Lower leg skin (tissue), 4 donors: Measurements from ENCODE around the gene GSTA1. TPM values are rescaled to one million over a fixed set of nuclear protein-coding genes. Genes with fewer than 3 reads are reported as not detected.
A peak's percentile ranks its signal among the peaks of the same experiment; 100 is the strongest.
"Not testable (repeated sequence)": the region's sequence is repeated elsewhere in the genome, so short reads cannot be mapped to it uniquely, and the experiment has no call there.

Experiments
- DNase-seq, 2 donors: peaks; one replicate each; pipeline ENCODE4 v3.0.0-alpha.2; 2019; ENCODE audit warnings: low spot score in 2 of 2
- H3K4me3 ChIP-seq: fragments of 200-600 bp; sonication (generic); 2 replicates; pipeline ENCODE4 v1.5.1; 2017; ENCODE audit warnings: mild to moderate bottlenecking, low read depth; ENCODE audit not compliant: poor library complexity, severe bottlenecking
- CTCF ChIP-seq, 3 donors: fragments of 450-650 bp; IDR thresholded peaks; one replicate each; pipeline ENCODE4 v1.5.1; 2016; ENCODE audit warnings: antibody characterized with exemption in 3 of 3, mild to moderate bottlenecking in 3 of 3, moderate library complexity in 2 of 3
- POLR2A ChIP-seq, 2 donors: fragments of 450-650 bp; IDR thresholded peaks; one replicate each; pipeline ENCODE4 v1.6.1; 2016 to 2017; ENCODE audit warnings: antibody characterized with exemption in 2 of 2, mild to moderate bottlenecking in 1 of 2, moderate library complexity in 1 of 2
- WGBS, 2 donors: methylation state at CpG; one replicate each; pipeline ENCODE4 v1.1.5; 2018; 5-methylcytosine and 5-hydroxymethylcytosine counted together
- intact Hi-C: fragments of 100-400 bp; cut with DNase I; formaldehyde crosslinking; loops from one replicate; pipeline ENCODE4 v1.15.0; 2023; ENCODE audit warnings: low total_unique reads
- total RNA-seq, 4 donors: library from RNA; depleted of rRNA; stranded (reverse); fragments of >200 nt; gene quantifications; one replicate each; pipeline ENCODE4 v1.1.0, GENCODE V29; 2016

GSTA1 gene
- total RNA-seq, 4 donors from 2014 or later: 1.4 to 2.8 TPM; not detected in 2

- TF ChIP-seq POLR2A (IDR thresholded peaks at IDR 0.05): no peak
- no peak overlapping the region for H3K4me3 ChIP-seq
- 44 to 88% methylated on average over 1 of the region's 1 CpG for WGBS, 2 donors
- intact Hi-C loops: no loop called here
- no peak for DNase-seq
Observed at GRCh38 chr6:52821842-52822241, 18.2 kb upstream of the GSTA1 start.

- WGBS, 2 donors: 56 to 81% methylated on average over 2 of the region's 2 CpGs
- TF ChIP-seq POLR2A (IDR thresholded peaks at IDR 0.05): no peak
- TF ChIP-seq CTCF (IDR thresholded peaks at IDR 0.05): no peak
- intact Hi-C loops: no loop called here
- H3K4me3 ChIP-seq: no peak overlapping the region
- no peak for DNase-seq
Observed at GRCh38 chr6:52820198-52820597, 16.6 kb upstream of the GSTA1 start.

GRCh38 chr6:52815167-52816092, 11.8 kb upstream of the GSTA1 start:
- 38 to 39% methylated on average over 13 to 15 of the region's 15 CpGs for WGBS, 2 donors
- peak in 1 of 2 donors; percentile 19 for DNase-seq
- intact Hi-C loops: no loop called here
- TF ChIP-seq POLR2A (IDR thresholded peaks at IDR 0.05) (no peak), CTCF (IDR thresholded peaks at IDR 0.05) (no peak)
- no peak overlapping the region for H3K4me3 ChIP-seq

- H3K4me3 ChIP-seq, intact Hi-C loops, DNase-seq: not testable (repeated sequence)
- 61 to 78% methylated on average over 3 of the region's 3 CpGs for WGBS, 2 donors
Observed at GRCh38 chr6:52814545-52814944, 10.9 kb upstream of the GSTA1 start.

GRCh38 chr6:52809777-52810176, 6.2 kb upstream of the GSTA1 start:
- DNase-seq, H3K4me3 ChIP-seq, intact Hi-C loops: not testable (repeated sequence)
- 80 to 83% methylated on average over 4 of the region's 4 CpGs for WGBS, 2 donors

- DNase-seq: no peak
- TF ChIP-seq POLR2A (IDR thresholded peaks at IDR 0.05) (no peak), CTCF (IDR thresholded peaks at IDR 0.05) (no peak)
- WGBS, 2 donors: 91 to 93% methylated on average over 5 of the region's 5 CpGs
- H3K4me3 ChIP-seq: no peak overlapping the region
- intact Hi-C loops: no loop called here
Observed at GRCh38 chr6:52808660-52809059, 5.0 kb upstream of the GSTA1 start.

- intact Hi-C loops: no loop called here
- DNase-seq: no peak
- TF ChIP-seq POLR2A (IDR thresholded peaks at IDR 0.05) (no peak), CTCF (IDR thresholded peaks at IDR 0.05) (no peak)
- no peak overlapping the region for H3K4me3 ChIP-seq
- WGBS, 2 donors: 91 to 100% methylated on average over 1 of the region's 1 CpG
Observed at GRCh38 chr6:52802806-52803205, 810 bp downstream of the GSTA1 start.
